MCF 10A (cell line): Measurements from ENCODE around the gene FILIP1. TPM values are rescaled to one million over a fixed set of nuclear protein-coding genes. Genes with fewer than 3 reads are reported as not detected.

ENCODE experiments used
- BruUV-seq: library from RNA; stranded (reverse); fragments of 400-500 nt; replicated peaks from 2 replicates; lab custom pipeline; 2021; lab: Mats Ljungman, UMichigan
- CTCF ChIA-PET: fragments of 300-600 bp; sonication (Branson Sonifier 250); formaldehyde crosslinking; extraction: SDS; loops from one replicate; lab custom pipeline; 2021; ENCODE audit warnings: antibody characterized with exemption, inconsistent platforms; lab: Yijun Ruan, JAX
- POLR2A ChIA-PET: fragments of 300-600, 350-650 bp; sonication (Branson Sonifier 250); formaldehyde crosslinking; extraction: SDS; loops from one replicate; lab custom pipeline; 2020; ENCODE audit warnings: antibody characterized with exemption, inconsistent platforms; lab: Yijun Ruan, JAX
- DNase-seq: peaks from one replicate; pipeline ENCODE4 v3.0.0-alpha.2; 2018; ENCODE audit not compliant: unreplicated experiment
- H3K27ac Mint-ChIP-seq: one replicate; pipeline ENCODE4 v1.8.0; 2022; ENCODE audit warnings: mild to moderate bottlenecking, low read depth, mixed read lengths; ENCODE audit not compliant: unreplicated experiment
- H3K27me3 Mint-ChIP-seq: one replicate; pipeline ENCODE4 v1.8.0; 2022; ENCODE audit warnings: mixed read lengths; ENCODE audit not compliant: insufficient read depth, unreplicated experiment
- H3K36me3 Mint-ChIP-seq: one replicate; pipeline ENCODE4 v1.8.0; 2022; ENCODE audit warnings: mild to moderate bottlenecking, moderate library complexity, mixed read lengths; ENCODE audit not compliant: insufficient read depth, unreplicated experiment
- H3K4me1 Mint-ChIP-seq: one replicate; pipeline ENCODE4 v1.8.0; 2022; ENCODE audit warnings: mixed read lengths; ENCODE audit not compliant: insufficient read depth, unreplicated experiment
- H3K4me3 Mint-ChIP-seq: one replicate; pipeline ENCODE4 v1.8.0; 2022; ENCODE audit warnings: mild to moderate bottlenecking, moderate library complexity, mixed read lengths; ENCODE audit not compliant: unreplicated experiment
- H3K9me3 Mint-ChIP-seq: one replicate; pipeline ENCODE4 v1.8.0; 2022; ENCODE audit warnings: mixed read lengths; ENCODE audit not compliant: unreplicated experiment
- intact Hi-C: fragments of 100-400 bp; cut with micrococcal nuclease; formaldehyde crosslinking; loops from 2 replicates; pipeline ENCODE4 v1.14.1; 2022
- total RNA-seq: library from RNA; stranded (reverse); gene quantifications from 2 replicates; pipeline ENCODE4 v1.2.3, GENCODE V29; 2022
- TF ChIP-seq, protein P1 (sequence below): fragments of 200-600 bp; IDR thresholded peaks from one replicate; pipeline ENCODE4 v1.8.0; 2022; ENCODE audit warnings: antibody characterized with exemption, mild to moderate bottlenecking; ENCODE audit not compliant: unreplicated experiment

Gene FILIP1
- total RNA-seq, 1 experiment from 2014 or later: 0.14 TPM

- POLR2A ChIA-PET: interaction anchor here (1.0 to 1.3 kb wide), 2 partner anchors 10 to 156 kb away, joined by 3 to 5 read pairs; no protein-coding TSS in a partner anchor
- Mint-ChIP-seq H3K4me1 (no peaks in the 10 kb centered on the region), H3K36me3 (no peaks in the 10 kb centered on the region), H3K9me3 (no peaks in the 10 kb centered on the region), H3K4me3 (no peak overlapping the region), H3K27me3 (no peaks in the 10 kb centered on the region), H3K27ac (no peak overlapping the region)
- BruUV-seq: no TSS peak
- DNase-seq: no peak
- intact Hi-C loops: loop anchor here (1.0 to 2.0 kb wide), 3 partner anchors 72 to 157 kb away; no protein-coding TSS in a partner anchor
- TF ChIP-seq, protein P1, sequence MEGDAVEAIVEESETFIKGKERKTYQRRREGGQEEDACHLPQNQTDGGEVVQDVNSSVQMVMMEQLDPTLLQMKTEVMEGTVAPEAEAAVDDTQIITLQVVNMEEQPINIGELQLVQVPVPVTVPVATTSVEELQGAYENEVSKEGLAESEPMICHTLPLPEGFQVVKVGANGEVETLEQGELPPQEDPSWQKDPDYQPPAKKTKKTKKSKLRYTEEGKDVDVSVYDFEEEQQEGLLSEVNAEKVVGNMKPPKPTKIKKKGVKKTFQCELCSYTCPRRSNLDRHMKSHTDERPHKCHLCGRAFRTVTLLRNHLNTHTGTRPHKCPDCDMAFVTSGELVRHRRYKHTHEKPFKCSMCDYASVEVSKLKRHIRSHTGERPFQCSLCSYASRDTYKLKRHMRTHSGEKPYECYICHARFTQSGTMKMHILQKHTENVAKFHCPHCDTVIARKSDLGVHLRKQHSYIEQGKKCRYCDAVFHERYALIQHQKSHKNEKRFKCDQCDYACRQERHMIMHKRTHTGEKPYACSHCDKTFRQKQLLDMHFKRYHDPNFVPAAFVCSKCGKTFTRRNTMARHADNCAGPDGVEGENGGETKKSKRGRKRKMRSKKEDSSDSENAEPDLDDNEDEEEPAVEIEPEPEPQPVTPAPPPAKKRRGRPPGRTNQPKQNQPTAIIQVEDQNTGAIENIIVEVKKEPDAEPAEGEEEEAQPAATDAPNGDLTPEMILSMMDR: no peak
- CTCF ChIA-PET: interaction anchor here (0.6 to 4.2 kb wide), 15 partner anchors 14 to 1595 kb away, joined by 3 to 32 read pairs (median 4); no protein-coding TSS in a partner anchor
Measured at GRCh38 chr6:75368864-75369402, 124.7 kb downstream of the FILIP1 start.

- no peak overlapping the region for H3K4me3 Mint-ChIP-seq
- CTCF ChIA-PET: interaction anchor here (0.5 to 4.2 kb wide), 21 partner anchors 14 to 1594 kb away, joined by 3 to 32 read pairs (median 4); no protein-coding TSS in a partner anchor
- POLR2A ChIA-PET: interaction anchor here (1.0 to 1.3 kb wide), 3 partner anchors 10 to 159 kb away, joined by 3 to 5 read pairs (median 5); no protein-coding TSS in a partner anchor
- no peaks in the 10 kb centered on the region for H3K4me1 Mint-ChIP-seq
- H3K36me3 Mint-ChIP-seq: no peaks in the 10 kb centered on the region
- no peak overlapping the region for H3K27ac Mint-ChIP-seq
- H3K9me3 Mint-ChIP-seq: no peaks in the 10 kb centered on the region
- intact Hi-C loops: loop anchor here (1.0 to 2.0 kb wide), 3 partner anchors 71 to 158 kb away; no protein-coding TSS in a partner anchor
- no peaks in the 10 kb centered on the region for H3K27me3 Mint-ChIP-seq
- TF ChIP-seq, protein P1: peak; percentile 31
- DNase-seq: peak; percentile 62
- BruUV-seq: no TSS peak
Measured at GRCh38 chr6:75368151-75368779, 125.3 kb downstream of the FILIP1 start.

DNA sequence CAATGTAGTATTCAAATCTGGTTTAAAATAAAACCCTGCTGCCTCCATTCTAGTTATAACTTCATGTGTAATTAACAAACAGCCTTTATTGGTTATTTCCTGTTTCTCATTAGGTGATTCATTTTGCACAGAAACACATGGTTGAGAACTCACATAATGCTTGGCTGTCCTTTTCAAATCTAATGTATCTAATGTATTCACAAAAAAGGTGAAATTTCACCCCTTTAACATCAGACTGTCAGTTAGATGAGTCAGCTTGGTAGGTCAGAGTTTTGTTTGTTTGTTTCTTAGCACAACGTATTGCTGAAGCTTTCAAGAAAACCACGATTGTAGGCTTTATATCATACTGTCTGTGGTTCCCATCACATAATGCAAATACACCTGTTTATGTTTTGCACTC lies 130.3 kb downstream of the FILIP1 start:
- BruUV-seq: no TSS peak
- Mint-ChIP-seq H3K27ac (no peak overlapping the region), H3K4me3 (no peak overlapping the region), H3K4me1 (no peaks in the 10 kb centered on the region), H3K27me3 (no peaks in the 10 kb centered on the region), H3K9me3 (no peaks in the 10 kb centered on the region), H3K36me3 (no peaks in the 10 kb centered on the region)
- ChIA-PET POLR2A (no interaction called here), CTCF (interaction anchor here (0.6 kb wide), 1 partner anchor 24 kb away, joined by 3 read pairs; no protein-coding TSS in a partner anchor)
- TF ChIP-seq, protein P1: no peak
- DNase-seq: no peak
- intact Hi-C loops: no loop called here

DNA sequence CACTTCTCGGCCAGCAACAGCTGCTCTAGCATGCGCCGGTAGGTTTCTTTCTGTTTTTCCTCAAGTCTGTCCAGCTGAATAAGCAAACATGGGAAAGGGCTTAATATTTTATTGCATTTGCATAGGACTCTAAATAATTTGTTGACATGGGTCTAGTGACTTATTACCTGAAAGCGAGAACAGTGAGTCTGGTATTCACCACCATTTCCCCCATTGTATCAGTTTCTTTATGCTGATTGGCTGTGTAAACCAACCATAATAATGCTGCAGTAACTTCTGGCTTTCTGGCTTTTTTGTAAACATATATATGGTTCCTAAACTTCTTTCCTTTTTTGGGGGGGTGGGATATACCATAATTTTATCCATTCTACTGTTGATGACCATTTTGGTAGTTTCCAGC lies 140.0 kb downstream of the FILIP1 start:
- Mint-ChIP-seq H3K27me3 (no peaks in the 10 kb centered on the region), H3K4me1 (no peaks in the 10 kb centered on the region), H3K4me3 (no peak overlapping the region), H3K9me3 (no peaks in the 10 kb centered on the region), H3K36me3 (no peaks in the 10 kb centered on the region), H3K27ac (no peak overlapping the region)
- no peak for DNase-seq
- intact Hi-C loops: no loop called here
- ChIA-PET CTCF (interaction anchor here (0.7 kb wide), 1 partner anchor 48 kb away, joined by 3 read pairs; no protein-coding TSS in a partner anchor), POLR2A (interaction anchor here (1.1 kb wide), 1 partner anchor 18 kb away, joined by 3 read pairs; no protein-coding TSS in a partner anchor)
- no TSS peak for BruUV-seq
- TF ChIP-seq, protein P1: no peak
